GM19238 (cell line): Measurements from ENCODE around the gene ANKS6.
A peak's percentile ranks its signal among the peaks of the same experiment; 100 is the strongest.

Source experiments
- DNase-seq: peaks from one replicate; pipeline ENCODE4 v3.0.0; 2011; ENCODE audit warnings: low spot score; ENCODE audit not compliant: insufficient read length

The ANKS6 gene

DNA sequence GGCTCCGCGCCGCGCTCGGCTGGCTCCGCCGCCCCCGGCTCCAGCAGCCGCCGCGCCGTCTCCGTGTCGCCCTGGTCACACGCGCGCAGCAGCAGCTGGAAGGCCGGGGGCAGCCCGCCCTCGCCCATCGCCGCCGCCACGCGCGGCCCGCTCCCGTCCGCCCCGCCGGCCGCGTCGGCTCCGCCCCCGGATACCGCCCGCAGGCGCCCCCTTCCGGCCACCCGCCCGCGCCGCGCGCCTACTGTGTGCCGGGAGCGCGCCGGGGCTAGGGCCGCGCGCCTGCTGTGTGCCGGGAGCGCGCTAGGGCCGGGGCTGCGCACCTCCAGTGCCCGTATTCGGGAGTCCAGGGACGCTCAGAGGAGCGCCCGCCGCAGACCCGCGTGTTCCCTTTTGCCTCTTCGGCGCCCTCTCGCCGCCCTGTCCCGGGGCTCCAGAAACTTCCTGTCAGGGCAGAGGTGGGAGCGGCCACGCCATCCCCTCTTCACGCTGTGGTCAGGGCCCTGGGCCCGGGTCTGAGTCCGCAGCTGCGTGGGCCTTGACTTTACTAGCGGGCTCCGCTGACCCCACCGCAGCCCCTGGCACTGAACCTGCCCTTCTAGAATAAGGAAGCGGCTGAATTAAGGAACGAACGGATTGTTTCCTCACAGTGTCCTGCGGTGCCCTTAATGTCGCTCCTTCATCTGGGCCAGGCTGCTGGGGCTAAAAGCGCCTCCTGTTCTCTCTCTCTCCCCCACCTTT lies at the start of gene ANKS6:
Gene ANKS6 (minus strand): TSS at position 192 of the 738 bp plus-strand sequence. CDS start 64 bp downstream, at position 128.
- DNase-seq: peak; percentile 81

GRCh38 chr9:98846081-98846480 lies 49.7 kb upstream of the ANKS6 start:
- no peak for DNase-seq

DNA sequence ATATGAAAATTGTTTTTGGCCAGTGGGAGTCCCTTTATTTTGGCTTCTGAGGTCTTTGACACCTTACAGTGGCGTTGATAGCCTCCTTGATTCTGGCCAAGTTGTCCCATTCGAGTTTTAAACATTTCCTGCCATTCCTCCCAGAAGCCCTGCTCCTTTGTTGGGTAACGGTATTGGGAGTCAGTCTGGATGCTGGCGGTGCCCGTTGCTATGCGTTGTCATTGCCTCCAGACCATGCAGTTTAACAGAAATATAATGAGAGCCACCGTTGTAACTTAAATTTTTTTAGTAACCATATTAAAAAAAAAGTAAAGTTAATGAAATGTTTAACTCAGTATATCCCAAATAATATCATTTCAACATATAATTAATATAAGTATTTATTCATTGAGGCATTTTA lies 46.2 kb upstream of the ANKS6 start:
- DNase-seq: no peak

GRCh38 chr9:98839724-98840123 lies 43.4 kb upstream of the ANKS6 start:
- no peak for DNase-seq

DNA sequence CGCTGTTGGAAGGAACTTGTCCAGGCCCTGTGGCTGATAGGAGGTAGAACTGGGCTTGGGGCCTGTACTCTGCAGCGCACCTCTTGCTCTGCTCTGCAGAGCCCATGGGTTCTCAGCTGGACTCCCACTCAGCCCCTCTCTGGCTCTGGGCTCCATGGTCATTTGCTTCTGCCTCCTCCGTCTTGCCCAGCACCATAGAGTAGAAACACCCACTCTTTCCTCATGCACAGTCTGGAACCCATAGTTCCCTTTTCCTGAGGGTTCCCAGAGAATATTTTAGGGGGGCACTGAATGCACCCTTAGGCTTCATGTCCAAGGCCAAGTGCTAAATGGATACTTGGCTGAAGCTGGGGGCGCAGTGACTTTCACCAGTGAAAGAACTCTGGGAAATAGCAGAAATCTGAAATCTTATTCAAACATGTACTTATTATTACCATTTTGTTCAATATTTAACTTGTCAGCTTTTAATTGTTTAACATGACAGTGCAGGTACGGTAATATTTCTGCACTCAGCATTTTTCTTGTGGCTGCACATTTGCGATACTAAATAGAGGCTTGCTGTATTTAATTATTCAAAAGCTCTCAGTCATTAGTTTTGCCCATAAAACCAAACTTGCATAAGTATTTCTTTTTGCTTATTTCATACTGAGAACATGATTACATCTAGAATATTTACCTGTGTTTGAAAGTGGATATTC lies 42.7 kb upstream of the ANKS6 start:
- DNase-seq: no peak

- DNase-seq: no peak
These were observed 42.0 kb upstream of the ANKS6 start for GRCh38 chr9:98838155-98838867.

DNA sequence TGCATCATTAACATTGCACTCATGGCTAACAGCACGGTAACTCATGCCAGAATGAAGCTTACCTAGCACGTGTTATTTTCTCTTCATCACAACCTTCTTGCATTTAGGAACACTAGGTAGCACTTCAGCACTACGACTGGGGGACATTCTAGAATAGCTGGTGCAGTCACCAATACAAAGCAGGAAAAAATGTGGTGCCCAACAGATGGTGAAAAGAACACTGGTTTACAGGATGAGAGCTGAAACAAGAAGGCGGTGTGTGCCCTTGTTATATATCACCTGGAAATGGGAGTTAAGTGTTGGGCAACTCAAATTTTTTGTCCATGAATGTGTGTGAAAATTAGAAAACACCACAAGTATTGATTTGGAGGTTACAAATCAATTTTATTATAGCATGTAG lies 41.2 kb upstream of the ANKS6 start:
- DNase-seq: no peak

DNA sequence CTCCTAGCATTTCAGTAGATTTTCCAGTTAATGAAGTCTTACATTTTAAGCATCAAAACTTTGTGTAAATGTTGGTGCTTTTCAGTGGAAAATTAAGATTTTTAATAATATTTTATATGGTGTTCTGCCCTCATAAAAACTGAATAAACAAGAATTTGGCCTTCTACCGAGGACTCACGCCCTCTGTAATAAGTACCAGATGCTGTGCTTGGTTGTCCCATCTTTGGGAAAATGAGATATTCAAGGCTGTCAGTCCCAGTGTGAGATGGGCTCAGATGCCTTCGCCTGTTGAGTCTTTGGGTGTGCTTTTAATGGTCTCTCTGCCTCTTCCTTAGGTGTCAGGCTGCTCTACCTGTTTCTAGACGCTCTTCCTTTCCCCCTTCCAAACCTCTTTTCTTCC lies 39.9 kb upstream of the ANKS6 start:
- no peak for DNase-seq

DNA sequence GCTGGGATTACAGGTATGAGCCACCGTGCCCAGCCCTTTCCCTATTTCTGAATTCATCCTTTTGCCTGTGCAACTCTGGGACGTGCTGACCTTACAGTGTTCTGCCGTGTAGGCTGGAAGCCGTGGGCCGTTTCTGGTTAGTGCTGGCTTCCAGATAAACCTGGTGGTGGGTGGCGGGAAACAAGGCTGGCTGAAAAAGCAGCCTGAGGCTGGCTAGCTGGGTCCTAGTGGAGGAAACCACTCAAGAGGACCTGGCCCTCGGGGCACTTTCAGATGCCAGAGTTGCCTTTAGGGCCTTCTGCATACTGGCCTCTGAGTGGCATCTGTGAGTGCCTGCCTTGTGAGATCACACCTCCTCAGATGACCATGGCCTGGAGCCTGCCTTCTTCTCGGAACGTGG lies 38.0 kb upstream of the ANKS6 start:
- no peak for DNase-seq

- no peak for DNase-seq
These were observed 37.0 kb upstream of the ANKS6 start for GRCh38 chr9:98833090-98833956.

DNA sequence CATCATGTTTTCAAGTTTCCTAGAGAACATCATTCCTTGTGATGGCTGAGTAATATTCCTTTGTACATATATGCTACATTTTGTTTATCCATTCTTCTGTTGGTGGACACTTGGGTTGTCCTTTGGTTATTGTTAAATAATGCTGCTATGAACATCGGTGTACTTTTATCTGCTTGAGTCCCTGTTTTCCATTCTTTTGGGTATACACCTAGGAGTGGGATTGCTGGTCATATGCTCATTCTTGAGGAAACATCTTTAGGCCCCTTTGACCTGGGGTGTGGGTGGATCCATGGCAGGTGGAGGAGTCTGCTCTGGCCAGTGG lies 36.4 kb upstream of the ANKS6 start:
- no peak for DNase-seq

GRCh38 chr9:98831696-98832095 lies 35.3 kb upstream of the ANKS6 start:
- no peak for DNase-seq

DNA sequence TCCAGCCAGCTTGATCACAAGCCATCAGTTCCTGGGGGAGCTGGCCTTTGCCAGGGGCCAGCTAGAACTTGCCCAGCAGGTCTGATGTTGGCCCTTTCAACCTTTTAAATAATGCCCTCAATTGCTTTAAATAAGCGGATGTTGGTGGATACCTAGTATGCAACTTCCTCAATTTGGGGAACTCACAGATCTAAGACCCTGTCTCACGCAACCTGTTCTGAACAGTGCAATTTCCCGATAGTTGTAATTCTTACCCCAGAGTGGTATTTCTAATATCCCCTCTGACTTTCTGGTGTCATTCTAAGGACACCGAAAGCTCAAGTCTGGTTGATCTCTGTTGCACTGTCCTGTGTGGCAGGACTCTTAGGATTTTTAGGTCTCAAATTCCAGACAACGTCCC lies 34.2 kb upstream of the ANKS6 start:
- no peak for DNase-seq

- DNase-seq: no peak
These were observed 33.4 kb upstream of the ANKS6 start for GRCh38 chr9:98829766-98830165.

DNA sequence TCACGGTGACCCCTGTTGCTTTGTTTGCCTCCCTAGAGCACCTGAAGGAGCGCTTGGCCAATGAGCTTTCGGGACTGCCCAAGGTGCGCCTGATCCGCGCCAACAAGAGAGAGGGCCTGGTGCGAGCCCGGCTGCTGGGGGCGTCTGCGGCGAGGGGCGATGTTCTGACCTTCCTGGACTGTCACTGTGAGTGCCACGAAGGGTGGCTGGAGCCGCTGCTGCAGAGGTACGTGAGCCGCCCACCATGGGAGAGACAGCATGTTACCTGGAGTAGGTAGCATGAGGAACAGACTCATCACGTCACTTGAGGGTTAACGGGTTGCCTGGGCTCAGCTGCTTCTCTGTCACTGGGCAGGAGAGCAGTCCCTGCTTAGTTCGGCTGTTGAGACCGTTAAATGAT lies 30.4 kb upstream of the ANKS6 start:
- DNase-seq: no peak

DNA sequence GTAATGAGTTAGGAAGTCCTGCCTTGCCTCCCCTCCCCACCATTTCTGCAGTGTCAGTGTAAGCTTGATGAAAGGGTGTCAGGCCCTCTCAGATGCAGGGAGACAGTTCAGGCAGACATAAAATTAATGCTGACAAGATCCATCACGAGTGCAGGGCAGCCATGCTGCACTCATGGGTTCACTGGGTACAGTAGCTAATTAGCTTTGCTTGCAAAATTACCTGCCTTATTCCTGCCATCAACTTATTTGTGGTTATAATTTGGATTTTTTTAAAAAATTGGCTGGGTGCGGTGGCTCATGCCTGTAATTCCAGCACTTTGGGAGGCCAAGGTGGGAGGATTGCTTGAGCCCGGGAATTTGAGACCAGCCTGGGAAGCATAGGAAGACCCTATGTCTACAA lies 29.1 kb upstream of the ANKS6 start:
- no peak for DNase-seq

- DNase-seq: no peak
These were observed 27.4 kb upstream of the ANKS6 start for GRCh38 chr9:98823666-98824334.

GRCh38 chr9:98822661-98823060 lies 26.3 kb upstream of the ANKS6 start:
- no peak for DNase-seq

DNA sequence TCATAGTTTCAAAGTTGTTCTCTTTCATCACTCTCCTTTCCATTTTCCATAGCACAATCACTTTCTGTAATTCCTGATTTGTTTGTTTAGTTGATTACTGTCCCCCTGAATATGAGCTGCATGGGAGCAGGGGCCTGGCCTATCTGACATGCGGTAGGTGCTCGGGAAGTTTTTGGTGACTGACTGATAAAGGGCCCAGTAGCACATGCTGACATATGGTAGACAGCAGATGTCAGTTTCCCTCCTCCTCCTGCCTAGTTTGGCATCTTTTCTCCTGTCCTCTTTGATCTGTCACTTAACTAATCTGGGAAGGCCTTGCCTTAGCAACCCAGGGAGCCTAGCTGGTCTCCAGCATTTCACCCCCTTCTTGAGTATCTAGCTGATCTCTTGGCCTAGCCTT lies 25.5 kb upstream of the ANKS6 start:
- no peak for DNase-seq

DNA sequence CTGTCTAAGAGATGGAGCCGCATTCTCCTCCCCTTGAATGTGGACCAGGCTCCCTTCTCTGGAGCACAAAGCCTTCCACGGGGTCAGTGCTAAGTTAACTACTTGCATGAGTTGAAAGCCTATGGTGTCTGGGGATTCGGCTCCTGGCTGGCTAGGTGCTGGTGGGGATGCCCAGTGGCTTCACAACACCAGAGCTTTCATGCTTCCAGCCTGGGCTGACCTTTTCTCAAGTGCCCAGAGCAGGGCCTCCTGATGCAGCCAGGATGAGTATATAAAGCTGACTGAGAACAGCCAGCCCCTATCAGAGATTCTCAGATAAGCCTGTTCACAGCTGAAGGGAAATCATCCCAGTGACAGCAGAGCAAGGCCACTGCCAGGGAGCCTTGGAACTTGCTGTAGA lies 22.9 kb upstream of the ANKS6 start:
- no peak for DNase-seq

GRCh38 chr9:98818764-98819163 lies 22.4 kb upstream of the ANKS6 start:
- DNase-seq: no peak
